GM19467 (cell line): Measurements from ENCODE around the gene CACNG4.
"Not testable (repeated sequence)": the region's sequence is repeated elsewhere in the genome, so short reads cannot be mapped to it uniquely, and the experiment has no call there.

Experiments used
- ATAC-seq: cut with Tn5 transposase; IDR thresholded peaks from one replicate; pipeline ENCODE4 v1.9.1; 2021; ENCODE audit warnings: mild to moderate bottlenecking, moderate library complexity; ENCODE audit not compliant: unreplicated experiment

Gene CACNG4

GRCh38 chr17:67040652-67041051 is 76.1 kb downstream of the CACNG4 start:
- no peak for ATAC-seq

GRCh38 chr17:67041119-67041518 is 76.6 kb downstream of the CACNG4 start:
- not testable (repeated sequence) for ATAC-seq

GRCh38 chr17:67041531-67041930 is 77.0 kb downstream of the CACNG4 start:
- no peak for ATAC-seq

- ATAC-seq = no peak
These were observed 77.7 kb downstream of the CACNG4 start for GRCh38 chr17:67041941-67042899.

- no peak for ATAC-seq
These were observed 78.8 kb downstream of the CACNG4 start for GRCh38 chr17:67043283-67043682.

- no peak for ATAC-seq
These were observed 79.7 kb downstream of the CACNG4 start, which contains the start of gene CACNG1 for GRCh38 chr17:67044016-67044772. CACNG1 (plus strand) TSS chr17:67044554; CDS start chr17:67044661, 107 bp downstream.

- no peak for ATAC-seq
These were observed 80.4 kb downstream of the CACNG4 start for GRCh38 chr17:67044940-67045339.

- ATAC-seq = no peak
These were observed 81.9 kb downstream of the CACNG4 start for GRCh38 chr17:67046398-67046797.

- ATAC-seq = no peak
These were observed 82.9 kb downstream of the CACNG4 start for GRCh38 chr17:67047382-67047781.

GRCh38 chr17:67049025-67049739 is 84.7 kb downstream of the CACNG4 start:
- no peak for ATAC-seq

GRCh38 chr17:67050066-67050465 is 85.6 kb downstream of the CACNG4 start:
- no peak for ATAC-seq

- ATAC-seq = no peak
These were observed 86.1 kb downstream of the CACNG4 start for GRCh38 chr17:67050471-67051154.

GRCh38 chr17:67051155-67051538 is 86.6 kb downstream of the CACNG4 start:
- ATAC-seq = no peak

- ATAC-seq = no peak
These were observed 87.3 kb downstream of the CACNG4 start for GRCh38 chr17:67051837-67052236.

GRCh38 chr17:67052720-67053437 is 88.4 kb downstream of the CACNG4 start:
- ATAC-seq = no peak

- no peak for ATAC-seq
These were observed 89.0 kb downstream of the CACNG4 start for GRCh38 chr17:67053438-67054000.

- no peak for ATAC-seq
These were observed 89.6 kb downstream of the CACNG4 start for GRCh38 chr17:67054011-67054591.

- ATAC-seq = no peak
These were observed 90.1 kb downstream of the CACNG4 start for GRCh38 chr17:67054608-67055007.

GRCh38 chr17:67055041-67055443 is 90.5 kb downstream of the CACNG4 start:
- no peak for ATAC-seq
